WTC11 (cell line): Measurements from ENCODE around the gene NR3C1. TPM values are rescaled to one million over a fixed set of nuclear protein-coding genes. Genes with fewer than 3 reads are reported as not detected.

Source experiments
- ATAC-seq: fragments of 200-7000 bp; cut with Tn5 transposase; 2 replicates; pipeline ENCODE4 v1.10.0; 2021; ENCODE audit warnings: mild to moderate bottlenecking, moderate library complexity
- CTCF ChIA-PET: fragments of 300-600 bp; sonication (Branson Sonifier 250); formaldehyde crosslinking; loops from one replicate; lab custom pipeline; 2021; ENCODE audit warnings: antibody characterized with exemption; lab: Charles Lee
- POLR2A ChIA-PET: fragments of 350-600 bp; sonication (Branson Sonifier 250); formaldehyde crosslinking; loops from one replicate; lab custom pipeline; 2021; ENCODE audit warnings: antibody characterized with exemption; lab: Charles Lee
- DNase-seq: peaks from one replicate; pipeline ENCODE4 v3.0.0; 2021; ENCODE audit warnings: low spot score
- H3K27ac Mint-ChIP-seq: 2 replicates; pipeline ENCODE4 v1.8.0; 2021; ENCODE audit warnings: mixed read lengths
- H3K27me3 Mint-ChIP-seq: 2 replicates; pipeline ENCODE4 v1.8.0; 2021; ENCODE audit warnings: low read depth, mild to moderate bottlenecking, moderate library complexity, mixed read lengths
- H3K36me3 Mint-ChIP-seq: 2 replicates; pipeline ENCODE4 v1.8.0; 2021; ENCODE audit warnings: mixed read lengths
- H3K4me1 Mint-ChIP-seq: 2 replicates; pipeline ENCODE4 v1.8.0; 2022; ENCODE audit warnings: mixed read lengths
- H3K4me3 Mint-ChIP-seq: 2 replicates; pipeline ENCODE4 v1.8.0; 2021; ENCODE audit warnings: mild to moderate bottlenecking, moderate library complexity, mixed read lengths
- H3K9me3 Mint-ChIP-seq: 2 replicates; pipeline ENCODE4 v1.8.0; 2021; ENCODE audit warnings: mixed read lengths
- ATF1 ChIP-seq: sonication (generic); formaldehyde crosslinking; IDR thresholded peaks from 2 replicates; pipeline ENCODE4 v1.8.1; 2023; ENCODE audit warnings: mild to moderate bottlenecking, moderate library complexity, missing genetic modification reagents
- ATF3 ChIP-seq: sonication (generic); formaldehyde crosslinking; conservative IDR thresholded peaks from 2 replicates; pipeline ENCODE4 v1.8.1; 2022; ENCODE audit warnings: mild to moderate bottlenecking, missing genetic modification reagents
- CREB1 ChIP-seq: sonication (generic); formaldehyde crosslinking; IDR thresholded peaks from 2 replicates; pipeline ENCODE4 v1.8.0; 2023; ENCODE audit warnings: mild to moderate bottlenecking, missing genetic modification reagents
- E2F4 ChIP-seq: sonication (generic); formaldehyde crosslinking; IDR thresholded peaks from 2 replicates; pipeline ENCODE4 v1.8.1; 2022; ENCODE audit warnings: low read depth, mild to moderate bottlenecking, moderate library complexity, missing genetic modification reagents, borderline replicate concordance
- ESRRA ChIP-seq: sonication (generic); formaldehyde crosslinking; IDR thresholded peaks from 2 replicates; pipeline ENCODE4 v1.8.1; 2022; ENCODE audit warnings: mild to moderate bottlenecking, missing genetic modification reagents, borderline replicate concordance
- FOXK1 ChIP-seq: sonication (generic); formaldehyde crosslinking; IDR thresholded peaks from 2 replicates; pipeline ENCODE4 v1.8.0; 2022; ENCODE audit warnings: mild to moderate bottlenecking, moderate library complexity, missing genetic modification reagents
- JUN ChIP-seq: sonication (generic); formaldehyde crosslinking; IDR thresholded peaks from 2 replicates; pipeline ENCODE4 v1.8.0; 2023; ENCODE audit warnings: mild to moderate bottlenecking, missing genetic modification reagents
- MXD4 ChIP-seq: fragments of 250-450 bp; sonication (Bioruptor Pico); IDR thresholded peaks from 2 replicates; pipeline ENCODE4 v1.8.0; 2021; ENCODE audit warnings: mild to moderate bottlenecking, moderate library complexity, borderline replicate concordance
- NFATC4 ChIP-seq: fragments of 250-450 bp; sonication (Bioruptor Pico); IDR thresholded peaks from 2 replicates; pipeline ENCODE4 v1.9.0; 2021; ENCODE audit warnings: mild to moderate bottlenecking
- NFE2L1 ChIP-seq: sonication (generic); formaldehyde crosslinking; IDR thresholded peaks from 2 replicates; pipeline ENCODE4 v1.8.1; 2023; ENCODE audit warnings: missing genetic modification reagents
- OVOL2 ChIP-seq: fragments of 250-450 bp; sonication (Bioruptor Pico); IDR thresholded peaks from 2 replicates; pipeline ENCODE4 v1.9.0; 2021; ENCODE audit warnings: mild to moderate bottlenecking, borderline replicate concordance
- PRDM15 ChIP-seq: sonication (generic); formaldehyde crosslinking; IDR thresholded peaks from 2 replicates; pipeline ENCODE4 v1.8.0; 2022; ENCODE audit warnings: missing genetic modification reagents
- PRRX2 ChIP-seq: fragments of 250-450 bp; sonication (Bioruptor Pico); IDR thresholded peaks from 2 replicates; pipeline ENCODE4 v1.8.0; 2021; ENCODE audit warnings: mild to moderate bottlenecking
- RELA ChIP-seq: sonication (generic); formaldehyde crosslinking; IDR thresholded peaks from 2 replicates; pipeline ENCODE4 v1.8.1; 2022; ENCODE audit warnings: missing genetic modification reagents, mild to moderate bottlenecking, borderline replicate concordance
- RORB ChIP-seq: fragments of 250-450 bp; sonication (Bioruptor Pico); IDR thresholded peaks from 2 replicates; pipeline ENCODE4 v1.9.0; 2021; ENCODE audit warnings: mild to moderate bottlenecking
- SMAD3 ChIP-seq: sonication (generic); formaldehyde crosslinking; IDR thresholded peaks from 2 replicates; pipeline ENCODE4 v1.8.0; 2022; ENCODE audit warnings: missing genetic modification reagents, mild to moderate bottlenecking, borderline replicate concordance
- TEAD1 ChIP-seq: sonication (generic); formaldehyde crosslinking; IDR thresholded peaks from 2 replicates; pipeline ENCODE4 v1.8.0; 2022; ENCODE audit warnings: mild to moderate bottlenecking, missing genetic modification reagents
- TEAD4 ChIP-seq: sonication (generic); formaldehyde crosslinking; IDR thresholded peaks from 2 replicates; pipeline ENCODE4 v1.8.0; 2022; ENCODE audit warnings: mild to moderate bottlenecking, missing genetic modification reagents
- USF2 ChIP-seq: sonication (generic); formaldehyde crosslinking; IDR thresholded peaks from 2 replicates; pipeline ENCODE4 v1.8.1; 2023; ENCODE audit warnings: mild to moderate bottlenecking, missing genetic modification reagents, moderate library complexity
- ZNF219 ChIP-seq: sonication (generic); formaldehyde crosslinking; IDR thresholded peaks from 2 replicates; pipeline ENCODE4 v1.8.0; 2023; ENCODE audit warnings: missing genetic modification reagents, mild to moderate bottlenecking, borderline replicate concordance
- ZNF232 ChIP-seq: sonication (generic); formaldehyde crosslinking; IDR thresholded peaks from 2 replicates; pipeline ENCODE4 v1.8.0; 2022; ENCODE audit warnings: mild to moderate bottlenecking, missing genetic modification reagents
- ZNF396 ChIP-seq: fragments of 250-450 bp; sonication (Bioruptor Pico); IDR thresholded peaks from 2 replicates; pipeline ENCODE4 v1.8.0; 2021; ENCODE audit warnings: mild to moderate bottlenecking, moderate library complexity, borderline replicate concordance
- ZNF512 ChIP-seq: sonication (generic); formaldehyde crosslinking; IDR thresholded peaks from 2 replicates; pipeline ENCODE4 v1.8.1; 2022; ENCODE audit warnings: missing genetic modification reagents, borderline replicate concordance
- ZSCAN18 ChIP-seq: fragments of 250-450 bp; sonication (Bioruptor Pico); IDR thresholded peaks from 2 replicates; pipeline ENCODE4 v2.1.2; 2022; ENCODE audit warnings: mild to moderate bottlenecking, moderate library complexity
- total RNA-seq: library from RNA; stranded (reverse); gene quantifications from 3 replicates; pipeline ENCODE4 v1.2.3, GENCODE V29; 2021

Gene NR3C1
- total RNA-seq, 1 experiment from 2014 or later: 15.0 TPM

- H3K36me3 Mint-ChIP-seq: no peaks in the 10 kb centered on the region
- ATAC-seq (no peak), DNase-seq (no peak)
- ChIA-PET POLR2A (no interaction called here), CTCF (no interaction called here)
- peaks cover 12% of the 10 kb centered on the region for H3K9me3 Mint-ChIP-seq
- 0 out of 2 replicates have a peak, but pooled peaks cover 3% of the 10 kb centered on the region for H3K4me1 Mint-ChIP-seq
- TF ChIP-seq ATF1 (CRISPR knock-in tag) (no peak), MXD4 (CRISPR knock-in tag) (no peak), TEAD4 (CRISPR knock-in tag) (no peak), ZSCAN18 (CRISPR knock-in tag) (no peak), CREB1 (CRISPR knock-in tag) (no peak), FOXK1 (CRISPR knock-in tag) (no peak)
- H3K27ac Mint-ChIP-seq: no peak overlapping the region
- H3K27me3 Mint-ChIP-seq: no peaks in the 10 kb centered on the region; the same call in 1 of the 2 replicates
- H3K4me3 Mint-ChIP-seq: no peak overlapping the region
Observed at GRCh38 chr5:143251190-143251589, 152.3 kb downstream of the NR3C1 start.

- no peak for TF ChIP-seq E2F4 (CRISPR knock-in tag)
- no peak for TF ChIP-seq NFATC4
- no peak for TF ChIP-seq OVOL2 (CRISPR knock-in tag)
- TF ChIP-seq PRDM15 (CRISPR knock-in tag): no peak
- TF ChIP-seq ATF3 (CRISPR knock-in tag): no peak
- no peak for TF ChIP-seq ZNF396
- no peak for TF ChIP-seq PRRX2
- TF ChIP-seq ZSCAN18 (CRISPR knock-in tag): no peak
- no peak for TF ChIP-seq ZNF512 (CRISPR knock-in tag)
- TF ChIP-seq SMAD3 (CRISPR knock-in tag): no peak
- TF ChIP-seq ZNF219 (CRISPR knock-in tag): no peak
- no peak for TF ChIP-seq ZNF232 (CRISPR knock-in tag)
- no peak for TF ChIP-seq TEAD1 (CRISPR knock-in tag)
- TF ChIP-seq RELA: no peak
- TF ChIP-seq JUN: no peak
- TF ChIP-seq MXD4 (CRISPR knock-in tag): no peak
- TF ChIP-seq ESRRA (CRISPR knock-in tag): no peak
- TF ChIP-seq RORB (CRISPR knock-in tag): no peak
- TF ChIP-seq USF2 (CRISPR knock-in tag): no peak
- TF ChIP-seq NFE2L1 (CRISPR knock-in tag): no peak
- H3K27ac Mint-ChIP-seq: no peak overlapping the region
- no peaks in the 10 kb centered on the region; the same call in 1 of the 2 replicates for H3K27me3 Mint-ChIP-seq
- ChIA-PET CTCF (no interaction called here), POLR2A (interaction anchor here (0.7 kb wide), 1 partner anchor 10 kb away, joined by 3 read pairs; no protein-coding TSS in a partner anchor)
- DNase-seq (no peak), ATAC-seq (no peak)
- peaks cover 20% of the 10 kb centered on the region for H3K9me3 Mint-ChIP-seq
- no peak overlapping the region for H3K4me3 Mint-ChIP-seq
- H3K4me1 Mint-ChIP-seq: 0 out of 2 replicates have a peak, but pooled peaks cover 3% of the 10 kb centered on the region
- no peaks in the 10 kb centered on the region for H3K36me3 Mint-ChIP-seq
Observed at GRCh38 chr5:143249851-143250250, 153.6 kb downstream of the NR3C1 start.
